ENCODE measurements around the gene ARID1B. TPM values are rescaled to one million over a fixed set of nuclear protein-coding genes. Genes with fewer than 3 reads are reported as not detected.

Gene ARID1B
- total and polyA plus RNA-seq, 12 donors, result 11.2 to 63.2 (median 52.2) TPM

- H3K4me1 ChIP-seq, result peaks cover 5 to 69% (median 64%) of the 10 kb centered on the region in 9 donors
- whole genome bisulfite sequencing, 2 donors, result 3 to 9% methylated on average over 2 of the region's 2 CpGs
Measured at GRCh38 chr6:156782691-156783320, 5.6 kb downstream of the ARID1B start.

GRCh38 chr6:156783958-156784357, 6.8 kb downstream of the ARID1B start:
- intact Hi-C loops (cut with DNase I), result loop anchor here in 8 of 10 donors (5.0 to 10.0 kb wide), 9 partner anchors 63 to 401 kb away; no protein-coding TSS in a partner anchor
- no peaks in the 10 kb centered on the region for H3K27me3 ChIP-seq
- peaks cover 7 to 80% (median 75%) of the 10 kb centered on the region in 9 donors for H3K4me1 ChIP-seq
- H3K9me3 ChIP-seq, result no peaks in the 10 kb centered on the region
- peak overlapping the region in 5 of 10 donors; percentile 1 to 81 (median 73) for H3K4me3 ChIP-seq
- TF ChIP-seq CTCF (IDR thresholded peaks at IDR 0.05), result no peak
- H3K36me3 ChIP-seq, result peaks cover 0 to 13% (median 0%) of the 10 kb centered on the region in 9 donors
- H3K27ac ChIP-seq, result peak overlapping the region in 8 of 10 donors; percentile 10 to 99 (median 94)
- ATAC-seq (no peak), DNase-seq (no peak)
- 42 to 59% methylated on average over 6 of the region's 6 CpGs for WGBS, 2 donors

More at GRCh38 chr6:156782691-156783320, 5.6 kb downstream of the ARID1B start:
- DNase-seq, result no peak
- intact Hi-C loops (cut with DNase I), result loop anchor here in 8 of 10 donors (5.0 to 10.0 kb wide), 9 partner anchors 64 to 402 kb away; no protein-coding TSS in a partner anchor
- peak overlapping the region in 9 of 10 donors; percentile 17 to 81 (median 73) for H3K4me3 ChIP-seq
- no peaks in the 10 kb centered on the region for H3K9me3 ChIP-seq
- peaks cover 0 to 13% (median 0%) of the 10 kb centered on the region in 9 donors for H3K36me3 ChIP-seq
- no peak for ATAC-seq
- no peaks in the 10 kb centered on the region for H3K27me3 ChIP-seq
- H3K27ac ChIP-seq, result peak overlapping the region; percentile 2 to 99 (median 96)
- TF ChIP-seq CTCF (IDR thresholded peaks at IDR 0.05), result no peak

- DNase-seq, result no peak
- H3K36me3 ChIP-seq, result peaks cover 0 to 13% (median 0%) of the 10 kb centered on the region in 9 donors
- no peak overlapping the region for H3K4me3 ChIP-seq
- 66 to 74% methylated on average over 4 of the region's 4 CpGs for WGBS, 2 donors
- H3K27ac ChIP-seq, result peak overlapping the region in 5 of 10 donors; percentile 11 to 39 (median 24)
- no peaks in the 10 kb centered on the region for H3K9me3 ChIP-seq
- ATAC-seq, result no peak
- H3K4me1 ChIP-seq, result peaks cover 9 to 96% (median 85%) of the 10 kb centered on the region in 9 donors
- H3K27me3 ChIP-seq, result no peaks in the 10 kb centered on the region
- no peak for TF ChIP-seq CTCF (IDR thresholded peaks at IDR 0.05)
- intact Hi-C loops (cut with DNase I), result loop anchor here in 4 of 10 donors (5.0 to 10.0 kb wide), 4 partner anchors 61 to 398 kb away; no protein-coding TSS in a partner anchor
Measured at GRCh38 chr6:156786652-156787051, 9.5 kb downstream of the ARID1B start.

GRCh38 chr6:156787569-156788492, 10.7 kb downstream of the ARID1B start:
- H3K4me1 ChIP-seq, result peaks cover 9 to 100% (median 87%) of the 10 kb centered on the region in 9 donors
- 78 to 83% methylated on average over 5 of the region's 5 CpGs for WGBS, 2 donors
- ATAC-seq (no peak), DNase-seq (no peak)
- H3K9me3 ChIP-seq, result no peaks in the 10 kb centered on the region
- no peak for TF ChIP-seq CTCF (IDR thresholded peaks at IDR 0.05)
- H3K36me3 ChIP-seq, result peaks cover 0 to 13% (median 0%) of the 10 kb centered on the region in 9 donors
- H3K4me3 ChIP-seq, result no peak overlapping the region
- peak overlapping the region in 5 of 10 donors; percentile 10 to 39 (median 24) for H3K27ac ChIP-seq
- intact Hi-C loops (cut with DNase I), result loop anchor here in 4 of 10 donors (5.0 to 10.0 kb wide), 4 partner anchors 59 to 397 kb away; no protein-coding TSS in a partner anchor
- no peaks in the 10 kb centered on the region for H3K27me3 ChIP-seq

Measured in heart right ventricle (tissue), 16 donors.